Measurements from ENCODE around the gene DUSP5.

The DUSP5 gene

GRCh38 chr10:110481919-110482318 is 15.8 kb upstream of the DUSP5 start:
- no peak for DNase-seq (ENCODE audit: low read depth)
- TF ChIP-seq CTCF (conservative IDR thresholded peaks at IDR 0.05; ENCODE audit: control insufficient read depth, insufficient read depth, low read depth, low read length) = no peak
- H3K4me3 ChIP-seq (ENCODE audit: control insufficient read depth, low read depth, low read length) = no peak overlapping the region

GRCh38 chr10:110483633-110484032 is 14.1 kb upstream of the DUSP5 start:
- TF ChIP-seq CTCF (conservative IDR thresholded peaks at IDR 0.05; ENCODE audit: control insufficient read depth, insufficient read depth, low read depth, low read length) = no peak
- H3K4me3 ChIP-seq (ENCODE audit: control insufficient read depth, low read depth, low read length) = no peak overlapping the region
- DNase-seq (ENCODE audit: low read depth) = no peak

GRCh38 chr10:110485541-110485940 is 12.2 kb upstream of the DUSP5 start:
- H3K4me3 ChIP-seq (ENCODE audit: control insufficient read depth, low read depth, low read length) = no peak overlapping the region
- DNase-seq (ENCODE audit: low read depth) = no peak
- no peak for TF ChIP-seq CTCF (conservative IDR thresholded peaks at IDR 0.05; ENCODE audit: control insufficient read depth, insufficient read depth, low read depth, low read length)

GRCh38 chr10:110486680-110487410 is 10.9 kb upstream of the DUSP5 start:
- no peak for TF ChIP-seq CTCF (conservative IDR thresholded peaks at IDR 0.05; ENCODE audit: control insufficient read depth, insufficient read depth, low read depth, low read length)
- no peak overlapping the region for H3K4me3 ChIP-seq (ENCODE audit: control insufficient read depth, low read depth, low read length)
- peak; percentile 53 for DNase-seq (ENCODE audit: low read depth)

GRCh38 chr10:110487411-110488331 is 10.0 kb upstream of the DUSP5 start:
- H3K4me3 ChIP-seq (ENCODE audit: control insufficient read depth, low read depth, low read length) = no peak overlapping the region
- DNase-seq (ENCODE audit: low read depth) = peak; percentile 70
- no peak for TF ChIP-seq CTCF (conservative IDR thresholded peaks at IDR 0.05; ENCODE audit: control insufficient read depth, insufficient read depth, low read depth, low read length)

GRCh38 chr10:110488332-110488681 is 9.4 kb upstream of the DUSP5 start:
- no peak for DNase-seq (ENCODE audit: low read depth)
- H3K4me3 ChIP-seq (ENCODE audit: control insufficient read depth, low read depth, low read length) = no peak overlapping the region
- TF ChIP-seq CTCF (conservative IDR thresholded peaks at IDR 0.05; ENCODE audit: control insufficient read depth, insufficient read depth, low read depth, low read length) = no peak

Measured in fibroblast of mammary gland (primary cell).